HG03108 (cell line): Measurements from ENCODE around the gene TBC1D16.

ENCODE experiments used
- ATAC-seq: cut with Tn5 transposase; IDR thresholded peaks from one replicate; pipeline ENCODE4 v1.9.1; 2021; ENCODE audit warnings: moderate library complexity; ENCODE audit not compliant: unreplicated experiment

TBC1D16 gene

DNA sequence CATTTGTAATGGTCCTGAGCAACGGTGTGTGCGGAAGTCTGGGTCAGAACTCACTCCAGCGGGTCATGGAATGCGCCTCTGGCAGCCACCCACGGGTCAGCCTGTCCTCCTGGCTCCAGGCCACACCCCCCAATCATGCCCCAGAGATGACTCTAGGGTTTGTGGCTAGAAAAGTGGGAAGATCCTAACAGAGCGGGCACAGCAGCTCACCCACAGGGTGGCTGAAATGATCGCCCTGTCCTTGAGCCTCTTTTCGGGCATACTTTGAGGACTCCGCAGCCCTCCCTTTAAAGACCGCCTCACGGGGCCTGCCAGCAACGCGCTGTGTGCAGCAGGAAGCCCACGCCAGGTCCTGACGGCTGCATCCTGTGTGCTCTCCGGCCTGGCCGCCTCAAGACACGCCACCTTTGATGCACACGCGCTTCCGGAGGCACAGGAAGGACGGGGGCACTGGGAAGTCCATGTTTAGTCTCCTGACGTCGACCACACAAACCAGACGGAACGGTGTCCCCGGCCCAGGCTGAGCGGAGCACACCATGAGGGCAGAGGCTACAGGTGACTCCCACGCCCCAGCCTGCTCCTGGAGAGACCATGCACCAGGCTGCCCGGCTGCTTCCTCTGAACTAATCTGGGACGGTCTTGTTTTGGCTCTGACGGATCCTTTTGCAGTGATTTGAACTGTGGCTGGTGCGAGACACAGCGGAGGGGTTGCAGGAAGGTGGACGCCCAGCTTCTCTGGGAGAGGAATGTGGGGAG lies 92.9 kb downstream of the TBC1D16 start:
- no peak for ATAC-seq

- ATAC-seq, result no peak
Measured at GRCh38 chr17:79942011-79942405, 93.7 kb downstream of the TBC1D16 start.

- no peak for ATAC-seq
Measured at GRCh38 chr17:79941088-79942010, 94.3 kb downstream of the TBC1D16 start.

DNA sequence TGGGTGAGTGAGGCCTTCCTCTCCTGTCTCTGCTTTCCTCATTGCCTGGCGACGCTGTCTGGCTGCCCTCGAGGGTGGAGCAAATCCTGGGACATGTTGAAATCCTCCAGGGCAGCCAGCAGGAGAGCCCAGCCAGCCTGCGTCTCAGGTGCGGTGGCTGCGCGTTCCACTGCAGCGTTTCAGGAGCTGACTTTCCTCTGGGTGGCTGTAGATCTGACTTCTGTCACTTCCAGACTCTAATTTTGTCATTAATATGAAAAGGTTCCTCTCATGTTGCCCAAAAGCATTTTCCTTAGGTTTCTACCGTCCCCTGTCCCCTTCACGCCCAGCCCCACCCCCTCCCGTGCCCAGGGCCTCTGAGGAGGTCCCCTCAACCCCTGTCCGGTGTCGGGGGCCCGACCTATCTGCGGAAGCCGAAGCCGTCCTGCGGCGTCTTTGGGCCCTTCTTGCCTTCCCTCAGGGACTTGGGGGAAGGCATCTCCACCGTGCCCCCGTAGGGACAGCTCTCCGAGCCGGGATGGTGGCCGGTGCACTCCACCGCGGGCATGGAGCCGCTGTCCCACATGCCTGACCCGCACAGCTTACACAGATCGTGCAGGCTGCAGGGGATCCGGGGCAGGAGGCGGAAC lies 95.1 kb downstream of the TBC1D16 start:
- no peak for ATAC-seq

DNA sequence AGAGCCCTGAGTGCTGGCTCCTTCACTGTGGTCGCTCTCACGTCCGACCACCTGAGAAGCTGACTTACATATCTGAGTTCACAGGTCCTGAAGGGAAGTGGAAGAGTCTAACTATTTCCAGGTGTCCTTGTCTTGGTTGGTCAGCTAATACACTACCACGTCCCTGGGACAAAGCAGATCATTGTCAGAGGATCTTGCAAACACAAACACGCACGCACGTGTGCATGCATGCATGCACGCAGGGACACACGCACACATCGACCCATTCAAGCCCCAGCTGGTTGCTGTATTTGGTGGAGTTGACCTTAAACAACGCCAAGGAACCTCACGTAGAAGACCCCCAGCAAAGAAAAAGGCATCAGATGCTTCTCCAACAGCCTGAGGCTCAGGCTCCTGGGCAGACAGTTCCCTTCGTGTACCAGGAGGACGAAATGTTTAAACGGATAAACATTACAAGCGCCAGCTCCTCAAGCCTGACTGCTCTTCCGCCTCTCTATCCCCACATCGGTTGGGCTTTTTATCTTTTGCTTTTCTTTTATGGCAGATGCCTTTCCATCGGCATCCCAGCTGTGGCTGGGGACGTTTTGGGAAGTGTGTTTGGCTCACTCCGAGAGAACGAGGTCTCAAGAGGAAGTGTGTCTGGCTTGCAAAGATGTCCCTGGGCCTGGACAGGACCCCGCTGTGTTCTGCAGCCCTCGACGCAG lies 95.8 kb downstream of the TBC1D16 start:
- ATAC-seq, result no peak

- no peak for ATAC-seq
Measured at GRCh38 chr17:79939094-79939435, 96.6 kb downstream of the TBC1D16 start.

- no peak for ATAC-seq
Measured at GRCh38 chr17:79938336-79939093, 97.2 kb downstream of the TBC1D16 start.

DNA sequence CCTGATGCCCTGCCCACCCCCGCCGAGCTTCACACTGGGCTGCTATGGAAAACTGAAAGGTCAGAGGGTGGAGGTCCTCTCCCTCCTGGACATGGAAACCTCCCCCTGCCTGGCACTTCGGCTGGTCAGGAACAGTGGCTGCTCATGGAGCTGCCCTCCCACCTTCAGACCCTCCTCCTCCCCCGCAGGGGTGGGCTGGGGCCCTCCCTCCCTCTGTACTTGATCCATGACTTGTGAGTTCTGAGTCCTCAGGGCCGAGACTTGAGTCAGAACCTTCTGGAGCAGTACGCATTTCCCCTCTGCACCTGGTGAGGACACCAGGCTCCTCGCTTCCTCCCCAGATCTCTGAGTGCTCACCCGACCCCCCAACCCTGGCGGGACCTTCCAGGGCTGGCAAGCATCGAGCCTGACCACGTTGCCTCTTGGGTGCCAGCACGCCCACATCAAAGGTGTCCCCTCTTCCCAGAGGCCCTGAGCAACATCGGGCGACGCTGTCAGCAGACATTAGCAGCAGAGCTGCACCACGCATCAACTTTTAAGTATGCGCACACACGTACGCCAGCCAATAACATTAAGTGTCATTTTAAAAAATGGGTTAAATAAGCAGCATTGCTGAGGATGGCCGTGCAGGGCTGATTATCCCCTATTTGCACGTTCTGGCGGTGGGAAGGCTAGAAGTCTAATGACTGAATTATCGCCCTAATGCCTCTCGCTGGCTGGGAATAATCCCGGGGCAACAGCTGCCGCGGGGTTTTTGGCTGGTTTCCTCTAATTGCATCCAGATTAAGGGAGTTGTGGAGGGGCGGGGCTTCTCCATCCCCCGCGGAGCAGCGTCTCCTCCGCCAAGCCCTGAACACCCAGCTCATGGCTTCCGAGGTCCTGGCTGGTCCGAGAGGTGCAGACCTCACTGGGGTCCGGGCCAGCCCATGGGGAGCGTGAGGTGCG lies 98.0 kb downstream of the TBC1D16 start:
- ATAC-seq, result no peak

DNA sequence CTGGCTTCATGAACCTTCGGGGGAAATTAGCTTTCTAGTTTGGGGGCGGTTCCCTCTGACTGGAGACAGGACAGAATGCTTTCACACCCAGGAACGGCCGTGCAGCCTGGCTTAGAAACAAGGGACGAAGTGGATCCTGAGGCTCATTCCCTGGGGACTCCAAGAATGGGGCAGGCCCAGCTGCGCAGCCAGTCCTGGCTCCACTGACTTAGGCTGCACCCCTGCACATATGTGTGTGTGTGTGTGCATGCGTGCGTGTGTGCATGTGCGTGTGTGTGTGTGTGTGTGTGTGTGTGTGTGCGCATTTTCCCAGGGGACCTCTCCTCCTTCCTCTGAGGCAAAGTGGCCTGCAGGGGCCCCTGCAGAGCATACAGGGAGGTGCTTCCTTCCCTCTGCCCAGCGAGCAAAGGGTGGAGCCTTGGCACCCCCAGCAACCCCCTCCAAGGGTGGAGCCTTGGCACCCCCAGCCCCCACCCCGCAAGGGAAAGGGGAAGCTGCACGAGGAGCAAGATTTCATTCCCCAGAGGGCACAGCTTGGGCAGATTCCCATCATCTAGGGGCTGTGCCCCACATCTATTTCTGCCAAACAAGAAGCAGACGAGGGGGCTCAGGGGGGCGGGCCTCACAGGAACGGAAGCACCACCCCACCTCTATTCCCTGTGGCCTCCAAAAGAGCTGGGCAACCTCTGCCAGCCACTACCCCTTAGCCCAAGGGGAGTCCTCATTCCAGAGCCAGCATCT lies 98.9 kb downstream of the TBC1D16 start:
- no peak for ATAC-seq

GRCh38 chr17:79936050-79936449 lies 99.6 kb downstream of the TBC1D16 start:
- ATAC-seq, result no peak

GRCh38 chr17:79935197-79935885 lies 100.3 kb downstream of the TBC1D16 start:
- no peak for ATAC-seq

- ATAC-seq, result no peak
Measured at GRCh38 chr17:79934653-79934970, 101.1 kb downstream of the TBC1D16 start.

GRCh38 chr17:79933863-79934652 lies 101.6 kb downstream of the TBC1D16 start:
- ATAC-seq, result no peak

GRCh38 chr17:79932451-79933306 lies 103.0 kb downstream of the TBC1D16 start:
- no peak for ATAC-seq

GRCh38 chr17:79931817-79932309 lies 103.8 kb downstream of the TBC1D16 start:
- no peak for ATAC-seq
